Measurements from ENCODE around the gene MYADML2.

MYADML2 gene

DNA sequence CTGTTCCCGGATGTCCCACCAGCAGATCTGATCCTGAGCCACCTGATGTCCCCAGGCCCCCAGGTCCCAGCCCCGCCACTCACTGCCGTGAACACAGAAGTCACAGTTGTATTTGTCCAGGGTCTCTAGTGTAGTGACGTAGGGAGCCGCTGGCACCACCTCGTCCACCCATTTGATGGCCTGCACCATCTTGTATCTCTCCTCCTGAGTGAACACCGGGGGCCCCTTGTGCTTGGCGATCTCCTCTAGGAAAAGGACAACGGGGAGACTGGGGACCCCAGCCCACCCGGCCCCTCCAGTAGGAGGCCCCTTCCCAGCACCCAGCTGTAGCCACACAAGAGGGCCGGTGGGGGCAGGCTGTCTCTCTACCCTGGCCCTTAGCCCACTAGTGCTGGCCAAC, 38.2 kb downstream of the MYADML2 start:
- no peak for DNase-seq

DNA sequence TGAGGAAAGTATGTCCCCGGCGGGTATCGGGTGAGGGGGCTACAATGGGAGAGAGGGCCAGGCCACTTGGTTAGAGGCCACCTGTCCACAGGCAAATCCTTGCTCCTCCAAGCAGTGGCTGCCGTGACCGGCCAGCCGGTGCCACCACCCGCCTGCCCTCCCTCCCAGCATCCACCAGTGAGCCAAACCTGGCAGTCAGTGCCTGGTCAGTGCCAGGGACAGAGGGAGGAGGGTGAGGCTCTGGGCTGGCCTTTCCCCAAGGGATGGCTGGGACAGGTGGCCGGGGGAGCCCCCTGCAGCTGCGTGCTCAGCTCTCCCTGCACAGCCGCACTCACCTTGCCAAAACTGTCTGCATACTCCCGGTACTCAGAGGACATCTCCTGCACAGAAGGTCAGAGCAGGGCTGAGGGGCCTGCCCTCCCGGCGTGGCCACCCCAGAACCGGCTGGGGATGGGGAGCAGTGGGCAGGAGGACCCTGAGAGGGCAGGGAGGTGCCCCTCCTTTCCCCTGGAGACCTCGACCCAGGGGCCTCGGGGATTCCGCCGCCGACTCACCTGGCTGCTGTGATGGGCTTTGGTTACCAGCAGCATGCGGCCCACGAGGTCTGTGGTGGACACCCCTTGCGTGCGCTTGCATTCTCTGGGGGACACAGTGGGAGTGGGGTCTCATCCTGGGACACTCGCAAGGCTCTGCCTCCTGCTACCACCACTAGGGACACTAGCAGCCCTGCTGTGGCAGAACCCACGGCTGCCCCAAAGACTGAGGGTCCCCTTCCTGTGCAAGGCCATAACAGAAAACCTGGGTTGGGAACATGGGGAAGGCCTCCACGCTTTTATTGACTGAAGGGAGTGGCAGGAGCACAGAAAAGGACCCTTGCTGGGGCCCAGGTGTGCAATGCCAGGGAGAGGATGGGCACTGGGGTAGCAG, 39.6 kb downstream of the MYADML2 start:
- DNase-seq = no peak

DNA sequence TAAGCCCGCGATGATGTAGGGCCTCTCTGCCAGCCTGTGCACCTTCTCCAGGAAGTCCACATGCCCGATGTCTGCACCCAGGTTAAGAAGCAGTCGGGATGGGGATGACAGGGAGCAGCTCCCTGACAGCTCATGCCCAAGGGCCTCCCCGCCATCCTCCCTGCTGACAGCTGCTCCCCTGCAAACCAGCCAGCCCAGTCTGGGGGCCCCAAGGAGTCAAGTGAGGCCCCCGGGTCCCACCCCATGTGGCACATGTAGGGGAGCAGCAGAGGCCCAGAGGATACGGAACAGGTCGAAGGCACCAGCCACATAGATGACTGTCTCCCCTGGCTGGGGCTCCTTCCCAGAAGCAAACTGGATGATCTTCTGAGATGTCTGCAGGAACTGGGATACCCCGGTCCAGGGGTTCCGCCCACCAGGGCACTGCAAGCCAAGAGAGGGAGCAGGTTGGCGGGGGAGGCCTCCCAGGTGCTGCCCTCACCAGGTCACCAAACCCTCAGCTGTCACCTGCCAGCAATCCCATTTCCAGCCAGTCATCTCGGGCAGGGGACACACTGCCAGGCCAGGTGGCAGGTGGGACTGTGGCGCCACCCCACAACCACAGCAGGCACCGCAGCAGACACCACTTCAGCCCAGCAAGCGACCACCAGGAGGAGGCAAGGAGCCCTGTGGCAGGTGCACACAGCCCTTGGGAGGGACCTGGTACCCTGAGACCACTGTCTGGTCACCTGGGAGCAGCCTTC, 40.4 kb downstream of the MYADML2 start:
- DNase-seq = no peak

DNA sequence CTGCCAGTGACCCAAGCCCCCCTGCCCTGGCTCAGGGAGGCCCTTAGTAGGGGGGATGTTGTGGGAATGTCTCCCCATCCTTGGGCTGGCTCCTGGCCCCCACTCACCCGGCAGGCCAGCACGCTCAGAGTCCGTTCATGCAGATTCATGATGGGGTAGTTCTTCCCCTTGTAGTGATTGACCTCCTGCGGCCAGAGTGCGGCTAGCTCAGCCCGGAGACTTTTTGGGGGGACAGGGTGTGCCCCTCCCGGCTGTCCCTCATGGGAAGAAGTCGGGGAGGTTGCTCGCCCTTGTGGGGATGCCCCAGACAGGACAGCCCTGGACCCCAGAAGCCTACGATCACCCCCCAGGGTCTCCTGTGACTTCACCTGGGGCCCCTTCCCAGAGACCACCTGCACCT, 41.0 kb downstream of the MYADML2 start:
- no peak for DNase-seq

DNA sequence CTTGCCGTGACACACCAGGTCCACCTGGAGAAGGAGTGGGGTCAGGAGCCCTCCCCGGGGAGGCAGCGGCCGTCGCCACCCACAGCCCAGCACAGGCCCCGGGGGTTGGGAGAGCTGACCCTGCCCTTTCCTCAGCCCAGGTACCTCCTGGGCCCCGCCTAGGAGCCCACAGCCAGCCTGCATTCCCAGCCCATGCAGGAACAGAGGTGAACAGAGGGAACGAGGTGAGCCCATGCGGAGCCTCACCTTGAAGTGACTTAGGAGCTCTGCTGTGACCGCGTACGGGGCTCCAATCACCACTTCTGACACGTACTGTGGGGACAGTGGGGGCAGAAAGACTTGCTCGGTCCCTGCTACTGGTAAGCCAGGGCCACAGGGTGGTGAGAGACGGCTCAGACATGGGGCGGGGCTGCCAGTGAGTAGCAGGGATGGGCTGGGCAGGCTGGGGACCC, 41.6 kb downstream of the MYADML2 start:
- no peak for DNase-seq

DNA sequence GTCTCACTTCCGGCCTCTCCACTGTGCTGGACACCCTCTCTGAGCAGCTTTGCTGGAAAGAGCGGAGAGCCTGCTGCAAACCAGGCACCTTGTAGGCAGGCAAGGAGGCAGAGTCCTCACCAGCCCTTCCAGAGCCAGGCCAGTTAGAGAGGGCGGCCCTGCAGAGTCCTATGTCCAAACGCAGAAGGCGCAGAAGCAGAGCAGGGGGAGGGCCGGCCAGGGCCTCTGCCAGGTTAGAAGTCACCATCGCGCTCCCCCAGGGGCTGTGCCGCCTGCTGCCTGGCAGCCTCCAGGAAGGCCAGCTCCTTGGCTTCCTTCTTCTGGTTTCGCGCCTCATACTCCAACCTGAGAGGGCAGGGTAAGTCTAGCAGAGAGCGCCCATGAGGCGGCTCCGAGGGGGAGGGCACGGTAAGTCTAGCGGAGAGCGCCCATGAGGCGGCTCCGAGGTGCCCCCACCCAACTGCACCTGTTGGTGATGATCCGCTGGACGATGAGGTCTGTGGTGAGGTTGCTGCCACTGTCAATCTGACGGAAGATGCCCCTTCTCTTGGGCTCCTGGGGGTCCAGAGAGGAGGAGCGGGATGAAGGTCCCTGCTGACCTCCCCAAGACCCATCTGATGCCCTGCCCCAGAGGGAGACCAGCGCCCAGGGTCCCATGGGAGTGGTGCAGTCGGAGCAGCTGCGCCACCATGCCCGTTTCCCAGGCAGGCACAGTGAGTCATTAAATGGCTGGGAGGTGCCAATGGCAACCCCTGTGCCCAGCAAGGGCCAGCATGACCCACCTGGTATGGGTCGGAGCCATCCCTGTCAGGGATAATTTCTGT, 42.2 kb downstream of the MYADML2 start:
- DNase-seq = no peak

DNA sequence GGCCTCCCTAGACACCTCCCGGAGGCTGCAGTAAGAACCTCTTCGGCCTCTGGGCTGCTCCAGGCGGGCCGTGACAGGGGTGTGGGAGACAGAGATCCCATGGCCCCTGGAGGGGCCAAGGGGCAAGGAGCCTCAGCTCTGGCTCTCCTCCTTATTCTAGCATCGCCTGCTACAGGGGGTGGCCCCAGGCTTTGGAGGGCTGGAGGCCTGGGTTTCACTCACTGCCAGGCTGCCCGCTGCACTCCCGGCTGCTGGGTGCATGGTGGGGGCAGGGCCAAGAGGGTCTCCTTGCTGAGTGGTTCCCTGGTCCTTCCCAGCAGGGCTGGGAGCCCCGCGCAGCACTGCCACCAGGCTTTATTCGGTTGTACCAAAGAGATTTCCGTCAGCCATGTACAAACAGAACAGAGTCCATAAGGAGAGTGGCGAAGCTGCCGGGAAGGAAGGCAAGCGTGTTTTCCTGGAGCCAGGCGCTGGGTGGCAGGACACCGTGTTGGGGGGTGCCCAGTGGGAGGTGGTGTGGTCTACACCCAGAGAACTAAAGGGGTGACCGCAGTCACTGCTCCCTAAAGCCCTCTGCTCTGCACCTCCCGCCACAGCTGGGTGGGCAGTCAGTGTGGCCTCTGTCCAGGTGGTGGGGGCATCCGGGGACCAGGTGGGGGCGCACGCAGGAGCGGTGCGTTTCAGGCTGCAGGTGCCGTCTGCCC, 43.0 kb downstream of the MYADML2 start:
- no peak for DNase-seq

DNA sequence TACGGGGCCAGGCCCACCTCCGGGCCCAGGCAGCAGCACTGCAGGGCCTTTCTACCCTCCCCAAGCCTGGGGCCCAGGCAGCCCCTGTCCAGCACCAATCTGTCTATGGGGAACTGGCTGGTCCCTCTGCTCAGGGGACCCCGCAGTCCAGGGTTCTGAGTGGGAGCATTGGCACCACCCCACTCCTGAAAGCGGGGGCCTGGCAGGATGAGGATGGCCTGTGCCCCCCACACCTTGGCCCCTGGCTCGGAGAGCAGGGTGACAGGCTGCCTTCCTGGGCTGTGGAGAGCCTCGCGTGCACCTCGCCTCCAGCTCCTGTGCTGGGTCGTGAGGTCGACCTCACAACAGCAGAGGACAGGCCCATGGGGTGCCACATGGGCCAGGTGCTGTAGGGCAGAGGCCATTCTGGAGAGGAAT, 43.6 kb downstream of the MYADML2 start:
- DNase-seq = no peak

DNA sequence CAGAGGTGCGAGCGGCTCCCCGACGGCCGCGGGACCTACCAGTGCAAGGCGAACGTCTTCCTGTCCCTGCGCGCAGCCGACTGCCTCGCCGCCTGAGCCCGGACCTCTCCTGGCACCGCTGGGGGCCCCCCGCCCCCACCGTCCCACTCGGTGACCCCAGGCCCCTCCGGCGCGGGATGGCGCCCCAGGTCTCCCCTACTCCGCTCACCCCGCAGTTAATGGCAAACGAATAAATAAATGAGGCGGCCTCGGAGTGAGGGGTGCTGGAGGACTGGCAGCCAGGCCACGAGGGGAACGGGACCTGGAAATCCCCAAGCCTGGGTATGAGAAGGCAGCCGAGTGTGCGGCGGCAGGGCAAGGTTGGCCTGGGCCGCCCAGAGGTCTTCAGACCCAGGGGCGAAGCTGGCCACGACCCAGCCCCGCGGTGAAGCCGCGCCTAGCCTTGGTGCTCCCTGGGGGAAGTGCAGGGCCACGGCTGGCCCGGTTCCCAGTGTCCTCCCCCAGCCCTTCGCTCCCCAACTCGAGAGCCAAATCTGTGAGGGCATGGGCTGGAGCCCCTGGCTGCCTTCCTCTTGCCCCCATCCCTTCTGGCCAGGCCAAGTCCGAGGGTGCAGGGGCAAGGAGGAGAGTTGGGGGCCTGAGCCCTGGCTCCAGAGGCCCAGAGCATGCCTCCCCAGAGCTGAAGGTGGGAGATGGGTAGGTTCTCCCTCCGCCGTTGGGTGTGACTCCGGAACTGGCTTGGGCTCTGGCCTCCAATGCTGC, 44.2 kb downstream of the MYADML2 start:
- no peak for DNase-seq

DNA sequence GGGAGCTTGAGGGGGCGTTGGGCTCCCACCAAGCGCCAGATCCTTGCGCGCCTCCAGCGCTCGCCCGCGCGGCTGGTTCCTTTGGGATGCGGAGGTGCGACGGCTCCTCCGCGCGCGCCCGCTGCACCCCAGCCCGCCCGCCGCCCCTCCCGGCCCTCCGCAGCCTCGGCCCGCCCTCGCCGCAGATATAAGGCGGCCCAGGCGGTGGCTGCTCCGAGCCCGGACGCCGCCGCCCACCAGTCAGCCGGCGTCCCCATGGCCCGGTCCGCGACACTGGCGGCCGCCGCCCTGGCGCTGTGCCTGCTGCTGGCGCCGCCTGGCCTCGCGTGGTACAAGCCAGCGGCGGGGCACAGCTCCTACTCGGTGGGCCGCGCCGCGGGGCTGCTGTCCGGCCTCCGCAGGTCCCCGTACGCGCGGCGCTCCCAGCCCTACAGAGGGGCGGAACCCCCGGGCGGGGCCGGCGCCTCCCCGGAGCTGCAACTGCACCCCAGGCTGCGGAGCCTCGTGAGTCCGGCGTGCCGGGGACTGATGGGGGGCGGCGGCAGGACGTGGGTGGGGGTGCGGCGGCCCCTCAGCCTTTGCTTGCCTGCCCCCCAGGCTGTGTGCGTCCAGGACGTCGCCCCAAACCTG, 44.9 kb downstream of the MYADML2 start, which contains the start of gene NPB:
Gene NPB (plus strand): TSS at position 216 of the 630 bp plus-strand sequence. CDS start 40 bp downstream, at position 256.
- peak; percentile 10 for DNase-seq

DNA sequence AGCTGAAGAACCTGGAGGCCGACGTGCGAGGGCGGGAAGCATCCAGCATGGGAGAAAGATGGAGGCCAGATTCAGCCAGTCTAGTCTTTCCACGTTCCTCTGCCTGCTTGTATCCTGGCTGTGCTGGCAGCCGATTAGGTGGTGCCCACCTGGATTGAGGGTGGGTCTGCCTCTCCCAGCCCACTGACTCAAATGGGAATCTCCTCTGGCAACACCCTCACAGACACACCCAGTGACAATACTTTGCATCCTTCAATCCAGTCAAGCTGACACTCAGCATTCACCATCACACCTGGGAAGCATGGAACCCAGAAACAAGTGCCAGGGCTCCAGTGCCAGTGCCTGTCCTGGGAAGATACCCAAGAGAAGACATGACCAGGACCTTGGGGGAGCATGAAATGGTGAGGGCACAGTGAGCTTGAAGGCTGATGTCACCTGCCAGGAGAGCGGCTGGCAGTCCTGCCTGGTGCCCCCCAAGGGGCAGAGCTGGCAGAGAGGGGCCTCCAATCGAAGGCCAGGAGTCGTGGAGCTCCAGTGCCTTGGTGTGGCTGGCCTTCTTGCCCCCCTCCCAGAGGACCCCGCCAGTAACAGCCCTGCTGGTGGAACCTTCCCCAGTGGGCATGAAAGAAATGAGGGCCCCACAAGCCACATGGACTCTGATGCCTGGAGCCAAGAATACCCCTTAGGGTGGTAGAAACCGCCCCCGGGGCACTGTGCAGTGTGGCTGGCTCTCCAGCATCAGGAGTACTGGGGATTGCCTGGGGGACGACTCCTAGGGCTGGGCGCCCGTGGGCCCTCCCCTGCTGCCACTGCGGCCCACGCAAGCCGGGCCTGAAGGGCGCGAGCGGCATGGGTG, 45.6 kb downstream of the MYADML2 start:
- DNase-seq = no peak

DNA sequence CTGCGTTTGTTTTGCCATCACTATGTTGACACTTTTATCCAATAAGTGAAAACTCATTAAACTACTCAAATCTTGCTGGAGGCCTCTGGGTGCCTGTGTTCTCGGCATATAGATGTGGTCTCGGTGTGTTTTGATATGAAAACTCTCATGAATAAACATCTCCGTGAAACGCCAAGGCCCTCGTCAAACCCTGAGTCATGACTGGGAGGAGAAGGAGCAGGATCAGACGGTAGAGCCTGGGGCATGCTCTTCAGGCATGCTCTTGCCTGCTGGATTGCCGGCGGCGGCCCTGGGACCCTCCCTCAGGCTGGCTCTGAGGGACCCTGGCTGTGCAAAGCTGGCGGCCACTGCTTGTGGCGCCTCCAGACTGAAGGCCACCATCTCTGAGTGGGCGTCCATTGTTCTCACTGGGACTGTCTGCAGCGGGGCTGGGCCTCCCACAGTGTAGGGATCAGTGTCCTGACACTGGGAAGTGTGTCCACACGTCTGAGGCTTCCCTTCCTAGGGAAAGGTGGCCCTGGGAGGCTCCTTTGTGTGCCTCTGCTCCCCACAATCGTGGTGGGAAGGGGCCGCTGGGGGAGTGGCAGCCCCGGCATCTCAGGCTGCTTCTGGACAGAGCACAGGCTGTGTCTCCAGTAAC, 46.7 kb downstream of the MYADML2 start:
- no peak for DNase-seq

DNA sequence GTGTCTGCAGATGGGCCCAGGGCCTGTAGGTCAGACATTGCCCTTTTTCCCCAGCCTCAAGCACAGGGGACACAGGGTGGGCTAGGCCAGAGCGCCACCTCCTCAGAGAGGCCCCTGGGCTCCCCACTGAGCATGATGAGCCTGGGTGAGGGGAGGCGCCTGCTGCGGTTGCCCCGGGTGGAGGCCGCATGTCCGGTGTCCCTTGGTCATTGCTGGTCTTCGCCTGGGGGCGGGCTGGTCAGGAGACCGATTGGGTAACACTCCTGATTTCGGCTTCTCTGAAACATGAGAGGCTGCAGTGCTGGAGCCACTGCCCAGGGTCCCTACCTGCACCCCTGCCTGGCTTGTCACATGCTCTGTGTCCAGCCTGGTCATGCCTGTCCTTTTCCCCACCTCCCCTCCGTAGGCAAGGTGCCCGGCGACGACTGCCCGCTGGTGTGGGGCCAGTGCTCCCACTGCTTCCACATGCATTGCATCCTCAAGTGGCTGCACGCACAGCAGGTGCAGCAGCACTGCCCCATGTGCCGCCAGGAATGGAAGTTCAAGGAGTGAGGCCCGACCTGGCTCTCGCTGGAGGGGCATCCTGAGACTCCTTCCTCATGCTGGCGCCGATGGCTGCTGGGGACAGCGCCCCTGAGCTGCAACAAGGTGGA, 47.4 kb downstream of the MYADML2 start:
- DNase-seq = no peak

DNA sequence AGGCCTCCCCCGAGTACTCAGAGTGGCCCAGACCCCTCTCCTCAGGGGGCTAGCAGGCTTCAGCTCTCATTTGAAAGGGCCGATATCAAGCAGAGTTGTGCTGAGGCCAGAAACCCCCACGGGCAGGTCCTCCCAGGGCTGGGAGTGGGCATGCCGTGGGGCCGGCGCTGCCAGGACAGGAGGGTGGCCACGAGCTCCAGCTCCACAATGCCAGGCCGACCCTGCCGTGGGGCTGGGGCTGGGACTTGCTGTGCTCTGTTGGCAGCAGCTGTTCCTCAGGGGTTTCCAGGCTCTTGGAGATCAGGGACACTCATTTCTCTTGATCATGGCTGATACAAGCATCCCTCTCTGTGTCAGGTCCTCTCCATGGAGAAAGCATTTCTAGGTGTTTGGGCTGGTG, 48.1 kb downstream of the MYADML2 start:
- no peak for DNase-seq

DNA sequence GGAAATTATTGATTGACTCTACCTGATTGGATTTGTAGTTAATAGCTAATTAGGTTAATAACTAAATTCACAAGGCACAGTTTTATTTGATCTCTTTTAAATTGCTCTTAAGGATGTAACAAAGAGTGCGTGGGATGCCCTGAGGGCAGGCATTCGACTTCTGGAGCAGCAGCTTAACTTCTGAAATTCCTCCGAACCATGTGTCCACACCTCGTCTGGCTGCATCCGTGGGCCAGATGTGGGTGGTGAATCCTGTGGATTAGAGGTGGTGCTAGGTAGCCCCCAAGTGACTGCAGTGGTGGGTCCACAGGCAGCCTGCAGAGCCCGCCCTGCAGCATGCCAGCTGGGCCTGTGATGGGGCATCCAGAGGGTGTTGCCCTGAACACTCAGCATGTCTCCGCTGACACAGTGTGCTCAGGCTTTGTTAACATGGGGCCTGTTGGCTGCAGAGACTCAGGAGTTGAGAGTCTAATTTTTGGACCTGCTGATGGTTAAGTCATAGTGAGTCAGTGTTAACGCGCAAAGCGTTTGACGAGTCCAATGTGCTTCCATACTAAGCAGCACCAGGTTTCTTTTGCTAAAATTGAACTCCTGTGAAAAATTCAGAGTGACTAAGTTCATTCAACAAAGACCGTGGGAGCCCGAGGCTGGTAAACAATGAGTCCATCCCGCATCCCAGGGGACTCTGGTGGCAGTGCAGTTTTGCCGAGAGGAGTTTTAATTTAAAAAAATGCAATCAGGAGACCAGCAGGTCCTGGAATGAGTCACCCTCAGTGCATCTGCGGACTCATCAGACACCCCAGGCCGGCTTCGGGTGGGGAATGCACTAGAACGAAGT, 48.8 kb downstream of the MYADML2 start:
- no peak for DNase-seq

DNA sequence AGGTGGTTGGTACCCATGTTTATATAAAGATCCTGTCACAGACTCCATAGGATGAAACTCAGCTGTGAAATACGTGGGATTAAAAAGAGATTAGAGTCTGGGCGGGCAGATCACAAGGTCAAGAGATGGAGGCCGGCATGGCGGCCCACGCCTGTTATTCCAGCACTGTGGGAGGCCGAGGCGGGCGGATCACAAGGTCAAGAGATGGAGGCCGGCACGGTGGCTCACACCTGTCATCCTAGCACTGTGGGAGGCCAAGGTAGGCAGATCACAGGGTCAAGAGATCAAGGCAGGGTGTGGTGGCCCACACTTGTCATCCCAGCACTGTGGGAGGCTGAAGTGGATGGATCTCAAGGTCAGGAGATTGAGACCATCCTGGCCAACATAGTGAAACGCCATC, 51.6 kb downstream of the MYADML2 start:
- DNase-seq = no peak

DNA sequence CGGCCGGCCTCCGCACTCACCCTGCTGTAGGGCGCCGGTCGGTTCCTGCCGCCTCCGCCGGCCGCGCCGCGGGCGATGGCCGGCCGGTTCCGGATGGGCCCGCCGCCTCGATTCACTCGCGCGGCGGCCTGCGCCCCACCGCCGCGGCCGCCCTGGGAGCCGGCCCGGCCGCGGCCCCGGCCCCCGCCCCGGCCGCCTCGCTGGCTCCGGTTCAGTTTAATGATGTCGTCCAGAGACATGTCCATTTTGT, 55.8 kb downstream of the MYADML2 start:
- DNase-seq = no peak

Measured in NCI-H2171 treated with DMSO at 0.1 percent for 48 hours (cell line).